CD4-positive, alpha-beta T cell (primary cell): ENCODE results near the gene STX11. TPM values are rescaled to one million over a fixed set of nuclear protein-coding genes. Genes with fewer than 3 reads are reported as not detected.

ENCODE experiments used
- ATAC-seq: fragments of 200-7000 bp; cut with Tn5 transposase; one replicate; pipeline ENCODE4 v1.10.0; 2022; ENCODE audit warnings: mild to moderate bottlenecking; ENCODE audit not compliant: poor library complexity
- CTCF ChIA-PET: fragments of 350-600 bp; sonication (Branson Sonifier 250); formaldehyde crosslinking; loops from one replicate; lab custom pipeline; 2021; ENCODE audit warnings: antibody characterized with exemption, inconsistent platforms; lab: Charles Lee
- POLR2A ChIA-PET: fragments of 350-600 bp; sonication (Branson Sonifier 250); formaldehyde crosslinking; loops from one replicate; lab custom pipeline; 2021; ENCODE audit warnings: antibody characterized with exemption, inconsistent platforms; lab: Charles Lee
- DNase-seq, 14 experiments: peaks; one replicate each; pipeline ENCODE4 v3.0.0-alpha.2; 2013 to 2020; ENCODE audit warnings: mixed read lengths in 2 of 14
- H3K27ac ChIP-seq, 2 donors: one replicate each; pipeline versions ENCODE4 v1.5.1 to v1.7.0; 2013; ENCODE audit warnings: low read length in 2 of 2, low read depth in 1 of 2, mild to moderate bottlenecking in 1 of 2
- H3K27me3 ChIP-seq, 2 experiments: 1 replicate in 1 of 2; 2 replicates in 1 of 2; pipeline versions ENCODE4 v1.6.1 to v1.7.0; 2013; ENCODE audit warnings: low read length in 2 of 2, control low read depth in 1 of 2, mild to moderate bottlenecking in 1 of 2, moderate library complexity in 1 of 2; ENCODE audit not compliant: insufficient read depth in 2 of 2, control insufficient read depth in 1 of 2
- H3K36me3 ChIP-seq: one replicate; pipeline ENCODE4 v1.6.1; 2013; ENCODE audit warnings: low read length, control low read depth; ENCODE audit not compliant: insufficient read depth
- H3K4me1 ChIP-seq: one replicate; pipeline ENCODE4 v1.6.1; 2013; ENCODE audit warnings: low read length, control low read depth; ENCODE audit not compliant: insufficient read depth
- H3K4me3 ChIP-seq: one replicate; pipeline ENCODE4 v1.5.1; 2013; ENCODE audit warnings: mild to moderate bottlenecking, low read length, moderate library complexity
- H3K9me3 ChIP-seq, 2 experiments: 1 replicate in 1 of 2; 2 replicates in 1 of 2; pipeline versions ENCODE4 v1.6.1 to v1.7.0; 2013; ENCODE audit warnings: low read length in 2 of 2, mild to moderate bottlenecking in 2 of 2, control low read depth in 1 of 2, moderate library complexity in 1 of 2; ENCODE audit not compliant: control insufficient read depth in 1 of 2, insufficient read depth in 1 of 2
- H3K27ac Mint-ChIP-seq: one replicate; pipeline ENCODE4 v1.8.0; 2020; ENCODE audit warnings: mixed read lengths
- H3K27me3 Mint-ChIP-seq: one replicate; pipeline ENCODE4 v1.8.0; 2021; ENCODE audit warnings: mixed read lengths
- H3K36me3 Mint-ChIP-seq: one replicate; pipeline ENCODE4 v1.8.0; 2021; ENCODE audit warnings: low read depth, mixed read lengths
- H3K4me1 Mint-ChIP-seq: one replicate; pipeline ENCODE4 v1.8.0; 2021; ENCODE audit warnings: low read depth, mixed read lengths
- H3K4me3 Mint-ChIP-seq: one replicate; pipeline ENCODE4 v1.8.0; 2020; ENCODE audit warnings: mild to moderate bottlenecking, mixed read lengths
- H3K9me3 Mint-ChIP-seq: one replicate; pipeline ENCODE4 v1.8.0; 2020; ENCODE audit warnings: mixed read lengths
- intact Hi-C, 2 experiments: fragments of 100-400 bp; cut with DNase I in 1 of 2; cut with micrococcal nuclease in 1 of 2; formaldehyde crosslinking; loops; one replicate each; pipeline versions ENCODE4 v1.15.1 to v1.9.0; 2023 to 2025; cut with DNase I, micrococcal nuclease
- total RNA-seq, 174 experiments: library from RNA in 2 of 174; stranded (reverse) in 2 of 174; gene quantifications; one replicate each; pipeline ENCODE4 v1.2.3 and lab custom pipeline; 2021 to 2026
- TF ChIP-seq, protein P1 (sequence below): fragments of 200-600 bp; IDR thresholded peaks from one replicate; pipeline ENCODE4 v1.8.0; 2022; ENCODE audit warnings: antibody characterized with exemption, mild to moderate bottlenecking

Gene STX11
- total RNA-seq, 2 experiments from 2014 or later = 16.1 to 16.8 TPM

- H3K27ac ChIP-seq = no peak overlapping the region
- no peaks in the 10 kb centered on the region for H3K4me1 ChIP-seq
- TF ChIP-seq, protein P1, sequence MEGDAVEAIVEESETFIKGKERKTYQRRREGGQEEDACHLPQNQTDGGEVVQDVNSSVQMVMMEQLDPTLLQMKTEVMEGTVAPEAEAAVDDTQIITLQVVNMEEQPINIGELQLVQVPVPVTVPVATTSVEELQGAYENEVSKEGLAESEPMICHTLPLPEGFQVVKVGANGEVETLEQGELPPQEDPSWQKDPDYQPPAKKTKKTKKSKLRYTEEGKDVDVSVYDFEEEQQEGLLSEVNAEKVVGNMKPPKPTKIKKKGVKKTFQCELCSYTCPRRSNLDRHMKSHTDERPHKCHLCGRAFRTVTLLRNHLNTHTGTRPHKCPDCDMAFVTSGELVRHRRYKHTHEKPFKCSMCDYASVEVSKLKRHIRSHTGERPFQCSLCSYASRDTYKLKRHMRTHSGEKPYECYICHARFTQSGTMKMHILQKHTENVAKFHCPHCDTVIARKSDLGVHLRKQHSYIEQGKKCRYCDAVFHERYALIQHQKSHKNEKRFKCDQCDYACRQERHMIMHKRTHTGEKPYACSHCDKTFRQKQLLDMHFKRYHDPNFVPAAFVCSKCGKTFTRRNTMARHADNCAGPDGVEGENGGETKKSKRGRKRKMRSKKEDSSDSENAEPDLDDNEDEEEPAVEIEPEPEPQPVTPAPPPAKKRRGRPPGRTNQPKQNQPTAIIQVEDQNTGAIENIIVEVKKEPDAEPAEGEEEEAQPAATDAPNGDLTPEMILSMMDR = no peak
- no peak overlapping the region for H3K27ac Mint-ChIP-seq
- no peaks in the 10 kb centered on the region for H3K9me3 Mint-ChIP-seq
- no peaks in the 10 kb centered on the region for H3K36me3 Mint-ChIP-seq
- H3K36me3 ChIP-seq = no peaks in the 10 kb centered on the region
- ChIA-PET CTCF (interaction anchor here (0.6 kb wide), 1 partner anchor 55 kb away, joined by 3 read pairs; no protein-coding TSS in a partner anchor), POLR2A (no interaction called here)
- DNase-seq (no peak), ATAC-seq (no peak)
- no peaks in the 10 kb centered on the region for H3K4me1 Mint-ChIP-seq
- no peaks in the 10 kb centered on the region for H3K27me3 Mint-ChIP-seq
- no peak overlapping the region for H3K4me3 Mint-ChIP-seq
- H3K9me3 ChIP-seq = no peaks in the 10 kb centered on the region
- H3K27me3 ChIP-seq = no peaks in the 10 kb centered on the region
- no peak overlapping the region for H3K4me3 ChIP-seq
- intact Hi-C loops = no loop called here
Measured at GRCh38 chr6:144122861-144123260, 27.5 kb upstream of the STX11 start.

- no peaks in the 10 kb centered on the region for H3K9me3 Mint-ChIP-seq
- TF ChIP-seq, protein P1 = no peak
- ATAC-seq (no peak), DNase-seq (no peak)
- H3K36me3 ChIP-seq = no peaks in the 10 kb centered on the region
- ChIA-PET CTCF (interaction anchor here (0.6 kb wide), 1 partner anchor 56 kb away, joined by 3 read pairs; no protein-coding TSS in a partner anchor), POLR2A (no interaction called here)
- no peak overlapping the region for H3K4me3 ChIP-seq
- H3K27ac ChIP-seq = no peak overlapping the region
- H3K9me3 ChIP-seq = no peaks in the 10 kb centered on the region
- no peaks in the 10 kb centered on the region for H3K27me3 Mint-ChIP-seq
- H3K27me3 ChIP-seq = no peaks in the 10 kb centered on the region
- no peaks in the 10 kb centered on the region for H3K36me3 Mint-ChIP-seq
- H3K4me1 Mint-ChIP-seq = no peaks in the 10 kb centered on the region
- H3K27ac Mint-ChIP-seq = no peak overlapping the region
- H3K4me1 ChIP-seq = no peaks in the 10 kb centered on the region
- no peak overlapping the region for H3K4me3 Mint-ChIP-seq
- intact Hi-C loops = no loop called here
Measured at GRCh38 chr6:144123421-144123820, 26.9 kb upstream of the STX11 start.

DNA sequence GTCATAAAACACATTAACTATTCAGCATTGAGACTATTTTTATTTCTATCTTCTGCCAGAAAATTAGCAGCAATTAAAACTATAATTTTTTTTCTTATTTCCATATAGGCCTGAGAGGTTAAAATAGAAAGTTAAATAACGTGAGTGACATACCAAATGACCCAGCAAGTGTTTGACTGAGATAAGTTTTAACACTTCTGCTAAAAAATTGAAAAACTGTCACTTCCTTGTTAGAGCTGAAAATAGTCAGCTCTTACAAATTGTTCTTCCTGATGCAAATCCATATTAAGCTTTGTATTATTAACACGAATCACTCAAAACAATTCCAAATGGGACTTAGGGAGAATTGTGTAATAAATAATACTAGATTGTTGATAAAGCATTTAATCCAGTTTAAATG is 26.5 kb upstream of the STX11 start:
- Histone ChIP-seq H3K9me3 (no peaks in the 10 kb centered on the region), H3K36me3 (no peaks in the 10 kb centered on the region), H3K4me3 (no peak overlapping the region), H3K4me1 (no peaks in the 10 kb centered on the region), H3K27me3 (no peaks in the 10 kb centered on the region), H3K27ac (no peak overlapping the region)
- Mint-ChIP-seq H3K36me3 (no peaks in the 10 kb centered on the region), H3K27me3 (no peaks in the 10 kb centered on the region), H3K4me3 (no peak overlapping the region), H3K9me3 (no peaks in the 10 kb centered on the region), H3K4me1 (no peaks in the 10 kb centered on the region), H3K27ac (no peak overlapping the region)
- DNase-seq (peak in 1 of 14 experiments; percentile 8), ATAC-seq (no peak)
- intact Hi-C loops = no loop called here
- POLR2A ChIA-PET = no interaction called here
- CTCF ChIA-PET = no interaction called here
- TF ChIP-seq, protein P1 = no peak
